SK-N-SH (cell line): ENCODE measurements around the gene SNRNP200. TPM values are rescaled to one million over a fixed set of nuclear protein-coding genes. Genes with fewer than 3 reads are reported as not detected.

Experiments
- CTCF ChIA-PET: fragments of 300-600, 350-600 bp; formaldehyde crosslinking; extraction: SDS; loops from one replicate; lab custom pipeline; 2021; lab: Yijun Ruan, JAX
- POLR2A ChIA-PET: fragments of 350-600 bp; sonication (Branson Sonifier 250); formaldehyde crosslinking; extraction: SDS; loops from one replicate; lab custom pipeline; 2020; ENCODE audit warnings: antibody characterized with exemption, inconsistent platforms; lab: Yijun Ruan, JAX
- DNase-seq: peaks from one replicate; pipeline ENCODE4 v3.0.0; 2012
- H2AFZ ChIP-seq: fragments of 200-600 bp; sonication (generic); 2 replicates; pipeline ENCODE4 v1.8.1; 2016; ENCODE audit warnings: antibody characterized with exemption, mild to moderate bottlenecking, low read depth
- H3F3A ChIP-seq: fragments of 200-600 bp; sonication (generic); replicated peaks from 2 replicates; pipeline ENCODE3; 2016; ENCODE audit warnings: antibody characterized with exemption, mild to moderate bottlenecking; ENCODE audit not compliant: insufficient read depth
- H3K27ac ChIP-seq, 2 experiments: fragments of 200-500 bp in 1 of 2; fragments of 200-600 bp in 1 of 2; sonication (Bioruptor generic) in 1 of 2; sonication (generic), shearing (Covaris generic) in 1 of 2; 2 replicates each; pipeline versions ENCODE4 v1.5.1 to v1.6.1; 2014 to 2016; ENCODE audit warnings: low read depth in 2 of 2, inconsistent platforms in 1 of 2, low read length in 1 of 2, mild to moderate bottlenecking in 1 of 2, mixed read lengths in 1 of 2
- H3K27me3 ChIP-seq: fragments of 200-600 bp; sonication (generic), shearing (Covaris generic); 2 replicates; pipeline ENCODE4 v1.6.1; 2016; ENCODE audit warnings: mixed run types; ENCODE audit not compliant: insufficient read depth
- H3K36me3 ChIP-seq, 2 experiments: fragments of 200-500 bp in 1 of 2; fragments of 200-600 bp in 1 of 2; sonication (Bioruptor generic) in 1 of 2; sonication (generic) in 1 of 2; replicated peaks in 1 of 2; 2 replicates each; pipeline versions ENCODE3 to v1.5.1; 2014 to 2016; ENCODE audit warnings: low read length in 1 of 2, mild to moderate bottlenecking in 1 of 2; ENCODE audit not compliant: insufficient read depth in 2 of 2, control insufficient read depth in 1 of 2
- H3K4me1 ChIP-seq, 2 experiments: fragments of 200-500 bp in 1 of 2; fragments of 200-600 bp in 1 of 2; sonication (Bioruptor generic) in 1 of 2; sonication (generic), shearing (Covaris generic) in 1 of 2; 2 replicates each; pipeline versions ENCODE4 v1.5.1 to v1.6.1; 2014 to 2016; ENCODE audit warnings: low read depth in 1 of 2, low read length in 1 of 2, mixed run types in 1 of 2; ENCODE audit not compliant: insufficient read depth in 2 of 2, control insufficient read depth in 1 of 2
- H3K4me2 ChIP-seq: fragments of 200-600 bp; sonication (generic), shearing (Covaris generic); 2 replicates; pipeline ENCODE4 v1.6.1; 2017; ENCODE audit warnings: mixed run types
- H3K4me3 ChIP-seq, 2 experiments: fragments of 200-500 bp in 1 of 2; fragments of 200-600 bp in 1 of 2; sonication (Bioruptor generic) in 1 of 2; sonication (generic), shearing (Covaris generic) in 1 of 2; 2 replicates each; pipeline versions ENCODE4 v1.5.1 to v1.8.1; 2014 to 2016; ENCODE audit warnings: low read depth in 2 of 2, inconsistent platforms in 1 of 2, low read length in 1 of 2, mild to moderate bottlenecking in 1 of 2, mixed read lengths in 1 of 2, moderate library complexity in 1 of 2
- H3K79me2 ChIP-seq: fragments of 200-600 bp; sonication (generic); 2 replicates; pipeline ENCODE4 v1.8.1; 2017; ENCODE audit warnings: mild to moderate bottlenecking; ENCODE audit not compliant: insufficient read depth
- H3K9ac ChIP-seq: fragments of 200-600 bp; sonication (generic); 2 replicates; pipeline ENCODE4 v1.6.1; 2017; ENCODE audit warnings: mixed run types
- H3K9me2 ChIP-seq: fragments of 200-600 bp; sonication (generic); 2 replicates; pipeline ENCODE4 v1.6.1; 2017; ENCODE audit warnings: mixed run types
- H3K9me3 ChIP-seq: fragments of 200-600 bp; sonication (generic); 2 replicates; pipeline ENCODE4 v1.6.1; 2017; ENCODE audit warnings: mixed run types, mild to moderate bottlenecking, moderate library complexity
- H4K20me1 ChIP-seq: fragments of 200-600 bp; sonication (generic); 2 replicates; pipeline ENCODE4 v1.6.1; 2017; ENCODE audit warnings: mild to moderate bottlenecking, mixed run types; ENCODE audit not compliant: insufficient read depth
- ELF1 ChIP-seq: IDR thresholded peaks from 2 replicates; pipeline ENCODE4 v1.4.0; 2012
- EZH2phosphoT487 ChIP-seq: fragments of 200-600 bp; sonication (generic); IDR thresholded peaks from 2 replicates; pipeline ENCODE4 v1.6.1; 2017; ENCODE audit warnings: low read depth, mixed run types, mild to moderate bottlenecking, antibody characterized with exemption, moderate library complexity, borderline replicate concordance
- FOSL2 ChIP-seq: IDR thresholded peaks from 2 replicates; pipeline ENCODE4 v1.4.0; 2012; ENCODE audit warnings: low read depth, mild to moderate bottlenecking, moderate library complexity, borderline replicate concordance
- GATA2 ChIP-seq: sonication (generic); formaldehyde crosslinking; IDR thresholded peaks from 2 replicates; pipeline ENCODE4 v1.5.0; 2020; ENCODE audit warnings: mild to moderate bottlenecking, missing genetic modification reagents
- JUND ChIP-seq: IDR thresholded peaks from 2 replicates; pipeline ENCODE4 v1.4.0; 2012
- MAX ChIP-seq: IDR thresholded peaks from 2 replicates; pipeline ENCODE4 v1.4.0; 2012; ENCODE audit warnings: low read depth
- NFIC ChIP-seq: IDR thresholded peaks from 2 replicates; pipeline ENCODE4 v1.4.0; 2012; ENCODE audit warnings: borderline replicate concordance
- NRF1 ChIP-seq: IDR thresholded peaks from 2 replicates; pipeline ENCODE4 v1.6.1; 2012; ENCODE audit warnings: low read depth, mild to moderate bottlenecking, low read length
- PBX3 ChIP-seq: IDR thresholded peaks from 2 replicates; pipeline ENCODE4; 2012
- POLR2AphosphoS5 ChIP-seq: IDR thresholded peaks from 2 replicates; pipeline ENCODE4 v1.6.1; 2012; ENCODE audit warnings: low read depth, low read length
- TCF12 ChIP-seq: IDR thresholded peaks from 2 replicates; pipeline ENCODE4 v1.4.0; 2012
- USF2 ChIP-seq: fragments of 150-350 bp; IDR thresholded peaks from 2 replicates; pipeline ENCODE4 v1.6.1; 2017; ENCODE audit warnings: antibody characterized with exemption, low read length, low read depth, borderline replicate concordance
- WGBS: methylation state at CpG from one replicate; pipeline ENCODE4 v1.1.6; 2017; ENCODE audit warnings: low lambda C conversion rate; 5-methylcytosine and 5-hydroxymethylcytosine counted together
- polyA plus RNA-seq, 3 experiments: library from polyadenylated mRNA; depleted of rRNA; stranded (reverse); fragments of >200 nt; gene quantifications; 2 replicates each; pipeline ENCODE4 v1.2.3, GENCODE V29; 2012

Gene SNRNP200
- polyA plus RNA-seq, 1 of the 3 experiments (the other 2 are of a cell fraction), result 165 TPM

- TF ChIP-seq TCF12, result peak; percentile 62; the same call in 1 of the 2 replicates
- peak; percentile 72 for TF ChIP-seq NFIC
- TF ChIP-seq GATA2 (CRISPR knock-in tag), result no peak
- peak; percentile 84; the same call in 1 of the 2 replicates for TF ChIP-seq FOSL2
- peak; percentile 73 for TF ChIP-seq JUND
- TF ChIP-seq, all 33 proteins: peak for 7
Observed at GRCh38 chr2:96342085-96342484, 36.7 kb upstream of the SNRNP200 start (continued).

- H3K9ac ChIP-seq, result no peak overlapping the region
- H3K4me2 ChIP-seq, result 0 out of 2 replicates have a peak overlapping the region, but pooled peaks have one; percentile 2
- H3K9me2 ChIP-seq, result no peaks in the 10 kb centered on the region
- peaks cover 72% of the 10 kb centered on the region for H3K79me2 ChIP-seq
- ChIA-PET POLR2A (no interaction called here), CTCF (no interaction called here)
- H3K4me1 ChIP-seq, result peaks cover under 1 to 13% of the 10 kb centered on the region in 2 experiments; a peak in 2 of 4 replicates
- no peaks in the 10 kb centered on the region for H3K9me3 ChIP-seq
- peaks cover 6% of the 10 kb centered on the region; the same call in 1 of the 2 replicates for H4K20me1 ChIP-seq
- no peak overlapping the region for H2AFZ ChIP-seq
- no peak for DNase-seq
- H3K4me3 ChIP-seq, result no peak overlapping the region
- 95% methylated on average over 14 of the region's 14 CpGs for WGBS
- H3F3A ChIP-seq, result peaks cover 16% of the 10 kb centered on the region
- peaks cover 13 to 19% of the 10 kb centered on the region in 2 experiments for H3K36me3 ChIP-seq
- H3K27me3 ChIP-seq, result no peaks in the 10 kb centered on the region
- no peak for TF ChIP-seq NRF1
- no peak for TF ChIP-seq TCF12
- TF ChIP-seq EZH2phosphoT487, result no peak
- no peak for TF ChIP-seq MAX
- no peak for TF ChIP-seq USF2
- TF ChIP-seq ELF1, result no peak
- H3K27ac ChIP-seq, result peak overlapping the region in 1 of 2 experiments; percentile 69; a peak in 1 of 4 replicates
Observed at GRCh38 chr2:96341641-96342040, 36.3 kb upstream of the SNRNP200 start.

GRCh38 chr2:96340493-96341414 is 35.4 kb upstream of the SNRNP200 start:
- Histone ChIP-seq H3K4me3 (no peak overlapping the region), H3K4me2 (0 out of 2 replicates have a peak overlapping the region, but pooled peaks have one; percentile 2), H3K9ac (no peak overlapping the region), H3K27me3 (no peaks in the 10 kb centered on the region), H3K4me1 (peaks cover 6 to 13% of the 10 kb centered on the region in 2 experiments; a peak in 3 of 4 replicates), H4K20me1 (peaks cover 6% of the 10 kb centered on the region; the same call in 1 of the 2 replicates), H3K79me2 (peaks cover 79% of the 10 kb centered on the region), H3K27ac (peak overlapping the region in 1 of 2 experiments; percentile 69; a peak in 2 of 4 replicates), H3F3A (peaks cover 16% of the 10 kb centered on the region), H3K9me2 (no peaks in the 10 kb centered on the region), H3K9me3 (no peaks in the 10 kb centered on the region), H2AFZ (no peak overlapping the region), H3K36me3 (peaks cover 13 to 15% of the 10 kb centered on the region in 2 experiments)
- WGBS, result 86% methylated on average over 9 of the region's 9 CpGs
- ChIA-PET POLR2A (no interaction called here), CTCF (interaction anchor here (1.3 kb wide), 1 partner anchor 67 kb away, joined by 7 read pairs; no protein-coding TSS in a partner anchor)
- no peak for TF ChIP-seq POLR2AphosphoS5
- TF ChIP-seq PBX3, result peak; percentile 35
- DNase-seq, result no peak
